Measurements from ENCODE around the gene PTPRT.

DNA sequence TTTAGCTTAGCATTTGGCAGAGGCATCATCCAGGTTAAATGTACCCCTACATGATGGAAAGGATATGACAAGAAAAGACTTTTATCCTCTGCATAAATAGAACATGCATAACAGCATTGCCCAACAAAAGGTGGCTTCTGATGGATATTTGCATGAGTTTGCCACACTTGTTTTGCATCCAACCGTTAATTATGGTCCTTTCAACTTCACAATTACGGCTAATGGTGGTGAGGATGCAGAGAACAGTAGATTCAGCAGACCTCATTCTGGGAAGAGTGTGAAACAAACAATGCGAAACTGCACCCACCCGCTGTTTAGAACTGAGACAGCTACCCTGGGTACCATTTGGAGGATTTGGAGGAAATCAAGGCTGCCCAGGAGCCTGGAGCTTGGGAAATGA, 880.7 kb downstream of the PTPRT start:
- TF ChIP-seq SP1 (IDR thresholded peaks at IDR 0.05; ENCODE audit: low read depth) (no peak), POLR2AphosphoS5 (IDR thresholded peaks at IDR 0.05; ENCODE audit: low read depth, low read length) (no peak), CEBPB (IDR thresholded peaks at IDR 0.05; ENCODE audit: low read depth) (no peak), RAD21 (IDR thresholded peaks at IDR 0.05; ENCODE audit: low read depth) (no peak), YY1 (IDR thresholded peaks at IDR 0.05; ENCODE audit: extremely low read depth, insufficient replicate concordance, low read depth, low read length) (no peak), EZH2 (IDR thresholded peaks at IDR 0.05) (no peak), FOSL1 (IDR thresholded peaks at IDR 0.05; ENCODE audit: low read depth) (no peak), POLR2A (IDR thresholded peaks at IDR 0.05; ENCODE audit: borderline replicate concordance, extremely low read depth, insufficient read depth, insufficient read length) (no peak)
- TF ChIP-seq, protein P1, sequence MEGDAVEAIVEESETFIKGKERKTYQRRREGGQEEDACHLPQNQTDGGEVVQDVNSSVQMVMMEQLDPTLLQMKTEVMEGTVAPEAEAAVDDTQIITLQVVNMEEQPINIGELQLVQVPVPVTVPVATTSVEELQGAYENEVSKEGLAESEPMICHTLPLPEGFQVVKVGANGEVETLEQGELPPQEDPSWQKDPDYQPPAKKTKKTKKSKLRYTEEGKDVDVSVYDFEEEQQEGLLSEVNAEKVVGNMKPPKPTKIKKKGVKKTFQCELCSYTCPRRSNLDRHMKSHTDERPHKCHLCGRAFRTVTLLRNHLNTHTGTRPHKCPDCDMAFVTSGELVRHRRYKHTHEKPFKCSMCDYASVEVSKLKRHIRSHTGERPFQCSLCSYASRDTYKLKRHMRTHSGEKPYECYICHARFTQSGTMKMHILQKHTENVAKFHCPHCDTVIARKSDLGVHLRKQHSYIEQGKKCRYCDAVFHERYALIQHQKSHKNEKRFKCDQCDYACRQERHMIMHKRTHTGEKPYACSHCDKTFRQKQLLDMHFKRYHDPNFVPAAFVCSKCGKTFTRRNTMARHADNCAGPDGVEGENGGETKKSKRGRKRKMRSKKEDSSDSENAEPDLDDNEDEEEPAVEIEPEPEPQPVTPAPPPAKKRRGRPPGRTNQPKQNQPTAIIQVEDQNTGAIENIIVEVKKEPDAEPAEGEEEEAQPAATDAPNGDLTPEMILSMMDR (IDR thresholded peaks at IDR 0.05 in 2 of 3, conservative IDR thresholded peaks at IDR 0.05 in 1 of 3; ENCODE audit: borderline replicate concordance in 1 of 3, insufficient read depth in 1 of 3, low read depth in 2 of 3, low read length in 2 of 3) = no peak

All from HCT116 (cell line).